SU-DHL-6 (cell line): ENCODE measurements around the gene EHBP1.

Experiments used
- H2AFZ ChIP-seq: fragments of 200-600 bp; sonication (generic); 2 replicates; pipeline ENCODE4 v1.6.1; 2014; ENCODE audit warnings: low read depth, mild to moderate bottlenecking, moderate library complexity, mixed read lengths, antibody characterized with exemption, low read length; ENCODE audit not compliant: severe bottlenecking
- H3F3A ChIP-seq: fragments of 200-600 bp; shearing (Covaris generic); 2 replicates; pipeline ENCODE4 v1.6.0; 2016; ENCODE audit warnings: antibody characterized with exemption, mild to moderate bottlenecking; ENCODE audit not compliant: insufficient read depth
- H3K27ac ChIP-seq: fragments of 200-600 bp; sonication (generic); 2 replicates; pipeline ENCODE4 v1.5.1; 2016; ENCODE audit warnings: low read depth, mild to moderate bottlenecking, low read length, moderate library complexity, mixed read lengths
- H3K27me3 ChIP-seq: fragments of 200-600 bp; sonication (generic), shearing (Covaris generic); 2 replicates; pipeline ENCODE4 v1.6.0; 2014; ENCODE audit warnings: mild to moderate bottlenecking, low read length
- H3K36me3 ChIP-seq: fragments of 200-600 bp; sonication (generic); 2 replicates; pipeline ENCODE4 v1.6.1; 2014; ENCODE audit warnings: mild to moderate bottlenecking, low read length, mixed read lengths
- H3K4me2 ChIP-seq: fragments of 300-600, 200-600 bp; shearing (Covaris generic), sonication (generic); 2 replicates; pipeline ENCODE4 v1.6.0; 2014; ENCODE audit warnings: low read length, low read depth, mild to moderate bottlenecking; ENCODE audit not compliant: poor library complexity, severe bottlenecking
- H3K4me3 ChIP-seq: fragments of 200-600 bp; sonication (generic); 2 replicates; pipeline ENCODE4 v1.5.1; 2014; ENCODE audit warnings: antibody characterized with exemption, low read length, mild to moderate bottlenecking, mixed read lengths; ENCODE audit not compliant: insufficient read depth, poor library complexity, severe bottlenecking
- H3K79me2 ChIP-seq: fragments of 200-600 bp; sonication (generic); 2 replicates; pipeline ENCODE4 v1.6.1; 2014; ENCODE audit warnings: mild to moderate bottlenecking, low read length, moderate library complexity; ENCODE audit not compliant: insufficient read depth
- H3K9ac ChIP-seq: fragments of 200-600 bp; sonication (generic); 2 replicates; pipeline ENCODE4 v1.7.0; 2014; ENCODE audit warnings: mild to moderate bottlenecking, low read length
- H3K9me2 ChIP-seq: fragments of 200-600 bp; sonication (generic); replicated peaks from 2 replicates; pipeline ENCODE4 v1.6.1; 2014; ENCODE audit warnings: low read length; ENCODE audit not compliant: insufficient read depth
- H3K9me3 ChIP-seq: fragments of 200-600 bp; sonication (generic); 2 replicates; pipeline ENCODE4 v1.6.1; 2014; ENCODE audit warnings: low read length, mixed read lengths; ENCODE audit not compliant: insufficient read depth
- H4K20me1 ChIP-seq: fragments of 200-600 bp; sonication (generic); 2 replicates; pipeline ENCODE4 v1.6.1; 2014; ENCODE audit warnings: low read depth, mild to moderate bottlenecking, antibody characterized with exemption, low read length, moderate library complexity, mixed read lengths
- EZH2phosphoT487 ChIP-seq: fragments of 200-600 bp; sonication (generic), shearing (Covaris generic); conservative IDR thresholded peaks from 2 replicates; pipeline ENCODE4 v1.6.1; 2018; ENCODE audit warnings: mild to moderate bottlenecking, antibody characterized with exemption, low read length, moderate library complexity, mixed read lengths
- TF ChIP-seq, protein P1 (sequence below): fragments of 200-600 bp; sonication (generic); IDR thresholded peaks from one replicate; pipeline ENCODE4 v1.5.1; 2017; ENCODE audit warnings: antibody characterized with exemption, mild to moderate bottlenecking, low read length, moderate library complexity; ENCODE audit not compliant: insufficient read depth, poor library complexity, severe bottlenecking

The EHBP1 gene

DNA sequence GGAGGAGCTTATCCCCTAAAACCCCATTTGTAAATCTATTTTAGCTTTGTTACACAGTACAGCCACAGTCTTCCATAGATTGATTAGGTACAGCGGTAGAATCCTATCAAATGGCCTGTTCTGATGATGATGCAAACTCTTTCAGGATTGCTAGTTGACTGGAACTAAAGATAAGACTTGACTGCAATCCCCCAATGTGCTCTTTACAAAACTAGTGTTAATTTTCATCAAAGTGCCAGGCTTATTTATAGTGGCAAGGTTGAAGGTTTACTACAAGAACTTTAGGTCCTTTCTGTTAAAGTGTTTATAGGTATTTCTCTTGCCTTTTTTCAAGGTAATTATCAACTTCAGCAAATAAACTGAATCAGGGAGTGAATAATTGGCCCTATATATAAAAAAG lies 336.1 kb downstream of the EHBP1 start:
- H3K9ac ChIP-seq, result no peak overlapping the region
- H3K4me3 ChIP-seq, result no peak overlapping the region
- no peak overlapping the region for H3K4me2 ChIP-seq
- no peaks in the 10 kb centered on the region for H3K27me3 ChIP-seq
- H3F3A ChIP-seq, result no peaks in the 10 kb centered on the region
- no peaks in the 10 kb centered on the region for H4K20me1 ChIP-seq
- no peaks in the 10 kb centered on the region for H3K79me2 ChIP-seq
- H3K9me2 ChIP-seq, result no peaks in the 10 kb centered on the region
- H3K9me3 ChIP-seq, result no peaks in the 10 kb centered on the region
- H2AFZ ChIP-seq, result no peak overlapping the region
- no peaks in the 10 kb centered on the region for H3K36me3 ChIP-seq
- no peak overlapping the region for H3K27ac ChIP-seq
- TF ChIP-seq EZH2phosphoT487, result no peak
- TF ChIP-seq, protein P1, sequence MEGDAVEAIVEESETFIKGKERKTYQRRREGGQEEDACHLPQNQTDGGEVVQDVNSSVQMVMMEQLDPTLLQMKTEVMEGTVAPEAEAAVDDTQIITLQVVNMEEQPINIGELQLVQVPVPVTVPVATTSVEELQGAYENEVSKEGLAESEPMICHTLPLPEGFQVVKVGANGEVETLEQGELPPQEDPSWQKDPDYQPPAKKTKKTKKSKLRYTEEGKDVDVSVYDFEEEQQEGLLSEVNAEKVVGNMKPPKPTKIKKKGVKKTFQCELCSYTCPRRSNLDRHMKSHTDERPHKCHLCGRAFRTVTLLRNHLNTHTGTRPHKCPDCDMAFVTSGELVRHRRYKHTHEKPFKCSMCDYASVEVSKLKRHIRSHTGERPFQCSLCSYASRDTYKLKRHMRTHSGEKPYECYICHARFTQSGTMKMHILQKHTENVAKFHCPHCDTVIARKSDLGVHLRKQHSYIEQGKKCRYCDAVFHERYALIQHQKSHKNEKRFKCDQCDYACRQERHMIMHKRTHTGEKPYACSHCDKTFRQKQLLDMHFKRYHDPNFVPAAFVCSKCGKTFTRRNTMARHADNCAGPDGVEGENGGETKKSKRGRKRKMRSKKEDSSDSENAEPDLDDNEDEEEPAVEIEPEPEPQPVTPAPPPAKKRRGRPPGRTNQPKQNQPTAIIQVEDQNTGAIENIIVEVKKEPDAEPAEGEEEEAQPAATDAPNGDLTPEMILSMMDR, result no peak

GRCh38 chr2:63044362-63045327 lies 339.1 kb downstream of the EHBP1 start:
- Histone ChIP-seq H3K9ac (no peak overlapping the region), H3K9me3 (no peaks in the 10 kb centered on the region), H3K4me3 (no peak overlapping the region), H3F3A (no peaks in the 10 kb centered on the region), H3K27me3 (no peaks in the 10 kb centered on the region), H2AFZ (no peak overlapping the region), H3K4me2 (no peak overlapping the region), H4K20me1 (no peaks in the 10 kb centered on the region), H3K27ac (no peak overlapping the region), H3K9me2 (no peaks in the 10 kb centered on the region), H3K79me2 (no peaks in the 10 kb centered on the region), H3K36me3 (no peaks in the 10 kb centered on the region)
- no peak for TF ChIP-seq EZH2phosphoT487
- TF ChIP-seq, protein P1, result no peak

DNA sequence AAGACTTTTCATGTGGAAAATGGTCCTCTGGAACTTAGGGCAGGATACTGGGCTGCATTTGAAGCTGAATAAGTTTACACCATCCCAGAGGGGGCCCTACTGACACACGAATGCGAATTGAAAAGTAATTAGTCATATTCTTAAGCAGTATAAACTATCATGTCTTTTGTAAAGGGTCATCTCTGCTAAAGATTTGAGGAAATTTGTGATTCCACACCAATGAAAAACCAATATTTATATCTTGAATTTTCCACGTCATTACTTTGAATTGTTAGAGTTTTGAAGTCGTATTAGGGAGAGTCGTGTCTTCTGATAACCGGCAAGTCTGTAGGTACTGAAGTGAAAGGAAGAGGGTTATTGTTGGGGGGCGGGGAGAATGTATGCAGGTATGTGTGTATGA lies 341.0 kb downstream of the EHBP1 start:
- H3K27me3 ChIP-seq, result no peaks in the 10 kb centered on the region

More for the DNA sequence above, 341.0 kb downstream of the EHBP1 start:
- H3K4me2 ChIP-seq, result no peak overlapping the region
- H3K79me2 ChIP-seq, result no peaks in the 10 kb centered on the region; the same call in 1 of the 2 replicates
- no peaks in the 10 kb centered on the region for H3K36me3 ChIP-seq
- H3K9me2 ChIP-seq, result no peaks in the 10 kb centered on the region
- H3F3A ChIP-seq, result no peaks in the 10 kb centered on the region
- H2AFZ ChIP-seq, result no peak overlapping the region
- H3K27ac ChIP-seq, result no peak overlapping the region
- H3K9me3 ChIP-seq, result no peaks in the 10 kb centered on the region
- H4K20me1 ChIP-seq, result no peaks in the 10 kb centered on the region
- H3K4me3 ChIP-seq, result no peak overlapping the region
- H3K9ac ChIP-seq, result no peak overlapping the region
- TF ChIP-seq EZH2phosphoT487, result no peak
- TF ChIP-seq, protein P1, result no peak
